Measurements from ENCODE around the gene UMAD1.

DNA sequence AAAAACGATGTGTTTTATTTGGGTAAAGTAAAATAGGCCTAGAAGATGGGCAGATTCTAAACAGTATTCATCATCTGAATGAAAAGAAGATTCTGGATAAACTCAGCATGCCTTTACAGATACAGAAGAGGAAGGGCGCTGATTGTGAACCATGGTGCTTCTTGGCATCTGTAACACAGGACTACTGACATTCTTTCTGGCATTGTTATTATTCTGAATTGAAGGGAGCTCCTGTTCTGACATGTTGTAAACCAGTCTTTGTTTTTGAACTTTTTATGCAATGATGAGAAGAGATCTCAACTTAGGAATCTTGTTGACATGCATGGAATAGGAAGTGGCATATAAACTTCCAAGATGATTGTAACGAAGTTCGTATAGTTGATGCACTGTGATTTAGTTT, 64.3 kb downstream of the UMAD1 start:
- TF ChIP-seq, protein P1, sequence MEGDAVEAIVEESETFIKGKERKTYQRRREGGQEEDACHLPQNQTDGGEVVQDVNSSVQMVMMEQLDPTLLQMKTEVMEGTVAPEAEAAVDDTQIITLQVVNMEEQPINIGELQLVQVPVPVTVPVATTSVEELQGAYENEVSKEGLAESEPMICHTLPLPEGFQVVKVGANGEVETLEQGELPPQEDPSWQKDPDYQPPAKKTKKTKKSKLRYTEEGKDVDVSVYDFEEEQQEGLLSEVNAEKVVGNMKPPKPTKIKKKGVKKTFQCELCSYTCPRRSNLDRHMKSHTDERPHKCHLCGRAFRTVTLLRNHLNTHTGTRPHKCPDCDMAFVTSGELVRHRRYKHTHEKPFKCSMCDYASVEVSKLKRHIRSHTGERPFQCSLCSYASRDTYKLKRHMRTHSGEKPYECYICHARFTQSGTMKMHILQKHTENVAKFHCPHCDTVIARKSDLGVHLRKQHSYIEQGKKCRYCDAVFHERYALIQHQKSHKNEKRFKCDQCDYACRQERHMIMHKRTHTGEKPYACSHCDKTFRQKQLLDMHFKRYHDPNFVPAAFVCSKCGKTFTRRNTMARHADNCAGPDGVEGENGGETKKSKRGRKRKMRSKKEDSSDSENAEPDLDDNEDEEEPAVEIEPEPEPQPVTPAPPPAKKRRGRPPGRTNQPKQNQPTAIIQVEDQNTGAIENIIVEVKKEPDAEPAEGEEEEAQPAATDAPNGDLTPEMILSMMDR (IDR thresholded peaks at IDR 0.05; ENCODE audit: insufficient read depth, low read length), result no peak
- TF ChIP-seq, protein P2, sequence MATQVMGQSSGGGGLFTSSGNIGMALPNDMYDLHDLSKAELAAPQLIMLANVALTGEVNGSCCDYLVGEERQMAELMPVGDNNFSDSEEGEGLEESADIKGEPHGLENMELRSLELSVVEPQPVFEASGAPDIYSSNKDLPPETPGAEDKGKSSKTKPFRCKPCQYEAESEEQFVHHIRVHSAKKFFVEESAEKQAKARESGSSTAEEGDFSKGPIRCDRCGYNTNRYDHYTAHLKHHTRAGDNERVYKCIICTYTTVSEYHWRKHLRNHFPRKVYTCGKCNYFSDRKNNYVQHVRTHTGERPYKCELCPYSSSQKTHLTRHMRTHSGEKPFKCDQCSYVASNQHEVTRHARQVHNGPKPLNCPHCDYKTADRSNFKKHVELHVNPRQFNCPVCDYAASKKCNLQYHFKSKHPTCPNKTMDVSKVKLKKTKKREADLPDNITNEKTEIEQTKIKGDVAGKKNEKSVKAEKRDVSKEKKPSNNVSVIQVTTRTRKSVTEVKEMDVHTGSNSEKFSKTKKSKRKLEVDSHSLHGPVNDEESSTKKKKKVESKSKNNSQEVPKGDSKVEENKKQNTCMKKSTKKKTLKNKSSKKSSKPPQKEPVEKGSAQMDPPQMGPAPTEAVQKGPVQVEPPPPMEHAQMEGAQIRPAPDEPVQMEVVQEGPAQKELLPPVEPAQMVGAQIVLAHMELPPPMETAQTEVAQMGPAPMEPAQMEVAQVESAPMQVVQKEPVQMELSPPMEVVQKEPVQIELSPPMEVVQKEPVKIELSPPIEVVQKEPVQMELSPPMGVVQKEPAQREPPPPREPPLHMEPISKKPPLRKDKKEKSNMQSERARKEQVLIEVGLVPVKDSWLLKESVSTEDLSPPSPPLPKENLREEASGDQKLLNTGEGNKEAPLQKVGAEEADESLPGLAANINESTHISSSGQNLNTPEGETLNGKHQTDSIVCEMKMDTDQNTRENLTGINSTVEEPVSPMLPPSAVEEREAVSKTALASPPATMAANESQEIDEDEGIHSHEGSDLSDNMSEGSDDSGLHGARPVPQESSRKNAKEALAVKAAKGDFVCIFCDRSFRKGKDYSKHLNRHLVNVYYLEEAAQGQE (IDR thresholded peaks at IDR 0.05; ENCODE audit: insufficient replicate concordance, low read depth), result no peak
- TF ChIP-seq GABPA (IDR thresholded peaks at IDR 0.05; ENCODE audit: low read depth) (no peak), POLR2AphosphoS5 (IDR thresholded peaks at IDR 0.05; ENCODE audit: low read depth) (no peak), SPI1 (IDR thresholded peaks at IDR 0.05; ENCODE audit: borderline replicate concordance, low read depth) (no peak)

Data from HL-60 (cell line).